BJ (cell line): ENCODE measurements around the gene MCCD1. TPM values are rescaled to one million over a fixed set of nuclear protein-coding genes. Genes with fewer than 3 reads are reported as not detected.

Experiments
- CTCF ChIA-PET: fragments of 350-600 bp; formaldehyde crosslinking; extraction: SDS; loops from one replicate; lab custom pipeline; 2021; ENCODE audit warnings: antibody characterized with exemption, inconsistent platforms; lab: Yijun Ruan, JAX
- POLR2A ChIA-PET: fragments of 300-600 bp; sonication (Branson Sonifier 250); formaldehyde crosslinking; extraction: SDS; loops from one replicate; lab custom pipeline; 2021; ENCODE audit warnings: antibody characterized with exemption; lab: Charles Lee
- DNase-seq: peaks from one replicate; pipeline ENCODE4 v3.0.0-alpha.2; 2011; ENCODE audit warnings: low read depth
- H3K27me3 ChIP-seq: 2 replicates; pipeline ENCODE4 v1.6.0; 2011; ENCODE audit warnings: low read length; ENCODE audit not compliant: control insufficient read depth, insufficient read depth
- H3K36me3 ChIP-seq: 2 replicates; pipeline ENCODE4 v1.5.1; 2011; ENCODE audit warnings: low read length; ENCODE audit not compliant: control insufficient read depth, insufficient read depth
- H3K4me3 ChIP-seq: 2 replicates; pipeline ENCODE4 v1.5.1; 2011; ENCODE audit warnings: low read depth, mild to moderate bottlenecking, control low read depth, low read length
- CTCF ChIP-seq: IDR thresholded peaks from 2 replicates; pipeline ENCODE4 v1.5.1; 2011; ENCODE audit warnings: low read depth, mild to moderate bottlenecking, control low read depth, inconsistent platforms, low read length, moderate library complexity; ENCODE audit not compliant: insufficient read depth
- polyA plus RNA-seq: library from polyadenylated mRNA; depleted of rRNA; stranded (reverse); fragments of >200 nt; gene quantifications from 2 replicates; pipeline ENCODE4 v1.2.3, GENCODE V29; 2011

The MCCD1 gene
- polyA plus RNA-seq, 1 experiment, result not detected

GRCh38 chr6:31575335-31575901 is 46.7 kb downstream of the MCCD1 start, which contains the start of gene TNF:
TSS of gene TNF (plus strand) at chr6:31575565. CDS start at chr6:31575742, 177 bp downstream.
- Histone ChIP-seq H3K36me3 (no peaks in the 10 kb centered on the region), H3K27me3 (no peaks in the 10 kb centered on the region; the same call in 1 of the 2 replicates), H3K4me3 (no peak within 1 kb of the TSS)
- DNase-seq, result no peak
- no peak for TF ChIP-seq CTCF
- ChIA-PET POLR2A (no interaction called here), CTCF (interaction anchor here (1.1 to 5.3 kb wide), 4 partner anchors 8 to 26 kb away, joined by 3 to 35 read pairs (median 10); partner anchors contain the start of gene NFKBIL1)

DNA sequence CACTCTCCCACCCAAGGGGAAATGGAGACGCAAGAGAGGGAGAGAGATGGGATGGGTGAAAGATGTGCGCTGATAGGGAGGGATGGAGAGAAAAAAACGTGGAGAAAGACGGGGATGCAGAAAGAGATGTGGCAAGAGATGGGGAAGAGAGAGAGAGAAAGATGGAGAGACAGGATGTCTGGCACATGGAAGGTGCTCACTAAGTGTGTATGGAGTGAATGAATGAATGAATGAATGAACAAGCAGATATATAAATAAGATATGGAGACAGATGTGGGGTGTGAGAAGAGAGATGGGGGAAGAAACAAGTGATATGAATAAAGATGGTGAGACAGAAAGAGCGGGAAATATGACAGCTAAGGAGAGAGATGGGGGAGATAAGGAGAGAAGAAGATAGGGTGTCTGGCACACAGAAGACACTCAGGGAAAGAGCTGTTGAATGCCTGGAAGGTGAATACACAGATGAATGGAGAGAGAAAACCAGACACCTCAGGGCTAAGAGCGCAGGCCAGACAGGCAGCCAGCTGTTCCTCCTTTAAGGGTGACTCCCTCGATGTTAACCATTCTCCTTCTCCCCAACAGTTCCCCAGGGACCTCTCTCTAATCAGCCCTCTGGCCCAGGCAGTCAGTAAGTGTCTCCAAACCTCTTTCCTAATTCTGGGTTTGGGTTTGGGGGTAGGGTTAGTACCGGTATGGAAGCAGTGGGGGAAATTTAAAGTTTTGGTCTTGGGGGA is 47.4 kb downstream of the MCCD1 start:
- no peak for DNase-seq
- CTCF ChIA-PET, result interaction anchor here (1.1 to 15.5 kb wide), 4 partner anchors 8 to 28 kb away, joined by 3 to 156 read pairs (median 20); partner anchors contain the start of genes ATP6V1G2 and NFKBIL1
- Histone ChIP-seq H3K4me3 (no peak overlapping the region), H3K27me3 (no peaks in the 10 kb centered on the region; the same call in 1 of the 2 replicates), H3K36me3 (no peaks in the 10 kb centered on the region)
- POLR2A ChIA-PET, result no interaction called here
- no peak for TF ChIP-seq CTCF

DNA sequence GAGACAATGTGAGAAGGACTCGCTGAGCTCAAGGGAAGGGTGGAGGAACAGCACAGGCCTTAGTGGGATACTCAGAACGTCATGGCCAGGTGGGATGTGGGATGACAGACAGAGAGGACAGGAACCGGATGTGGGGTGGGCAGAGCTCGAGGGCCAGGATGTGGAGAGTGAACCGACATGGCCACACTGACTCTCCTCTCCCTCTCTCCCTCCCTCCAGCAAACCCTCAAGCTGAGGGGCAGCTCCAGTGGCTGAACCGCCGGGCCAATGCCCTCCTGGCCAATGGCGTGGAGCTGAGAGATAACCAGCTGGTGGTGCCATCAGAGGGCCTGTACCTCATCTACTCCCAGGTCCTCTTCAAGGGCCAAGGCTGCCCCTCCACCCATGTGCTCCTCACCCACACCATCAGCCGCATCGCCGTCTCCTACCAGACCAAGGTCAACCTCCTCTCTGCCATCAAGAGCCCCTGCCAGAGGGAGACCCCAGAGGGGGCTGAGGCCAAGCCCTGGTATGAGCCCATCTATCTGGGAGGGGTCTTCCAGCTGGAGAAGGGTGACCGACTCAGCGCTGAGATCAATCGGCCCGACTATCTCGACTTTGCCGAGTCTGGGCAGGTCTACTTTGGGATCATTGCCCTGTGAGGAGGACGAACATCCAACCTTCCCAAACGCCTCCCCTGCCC is 48.3 kb downstream of the MCCD1 start:
- DNase-seq, result no peak
- Histone ChIP-seq H3K27me3 (no peaks in the 10 kb centered on the region; the same call in 1 of the 2 replicates), H3K4me3 (no peak overlapping the region), H3K36me3 (no peaks in the 10 kb centered on the region)
- POLR2A ChIA-PET, result no interaction called here
- no peak for TF ChIP-seq CTCF
- CTCF ChIA-PET, result interaction anchor here (1.1 to 15.5 kb wide), 6 partner anchors 9 to 83 kb away, joined by 3 to 156 read pairs (median 4); partner anchors contain the start of genes ATP6V1G2 and NFKBIL1

GRCh38 chr6:31577579-31577966 is 48.8 kb downstream of the MCCD1 start:
- no peak for TF ChIP-seq CTCF
- no peak overlapping the region for H3K4me3 ChIP-seq
- POLR2A ChIA-PET, result no interaction called here
- CTCF ChIA-PET, result interaction anchor here (1.4 to 15.5 kb wide), 5 partner anchors 9 to 83 kb away, joined by 3 to 156 read pairs (median 4); partner anchors contain the start of genes ATP6V1G2 and NFKBIL1
- no peaks in the 10 kb centered on the region; the same call in 1 of the 2 replicates for H3K27me3 ChIP-seq
- no peaks in the 10 kb centered on the region for H3K36me3 ChIP-seq
- no peak for DNase-seq
